ENCODE results near the gene NME4.
"Not testable (repeated sequence)": the region's sequence is repeated elsewhere in the genome, so short reads cannot be mapped to it uniquely, and the experiment has no call there.

NME4 gene

GRCh38 chr16:377419-377951 is 19.5 kb upstream of the NME4 start:
- DNase-seq (ENCODE audit: low read depth) = no peak

- not testable (repeated sequence) for DNase-seq (ENCODE audit: low read depth)
These were observed 18.7 kb upstream of the NME4 start for GRCh38 chr16:378113-378820.

- DNase-seq (ENCODE audit: low read depth) = no peak
These were observed 18.2 kb upstream of the NME4 start for GRCh38 chr16:378821-379182.

GRCh38 chr16:379183-379960 is 17.6 kb upstream of the NME4 start:
- DNase-seq (ENCODE audit: low read depth) = no peak

- DNase-seq (ENCODE audit: low read depth) = no peak
These were observed 16.8 kb upstream of the NME4 start for GRCh38 chr16:379961-380761.

GRCh38 chr16:380762-381011 is 16.3 kb upstream of the NME4 start:
- DNase-seq (ENCODE audit: low read depth) = no peak

- no peak for DNase-seq (ENCODE audit: low read depth)
These were observed 15.8 kb upstream of the NME4 start for GRCh38 chr16:381012-381788.

GRCh38 chr16:381789-382717 is 14.9 kb upstream of the NME4 start, which contains the start of gene PGAP6:
PGAP6 (minus strand) TSS chr16:381978; CDS start chr16:381821, 157 bp downstream.
- DNase-seq (ENCODE audit: low read depth) = no peak

GRCh38 chr16:383326-384051 is 13.5 kb upstream of the NME4 start:
- DNase-seq (ENCODE audit: low read depth) = no peak

GRCh38 chr16:386641-387156 is 10.3 kb upstream of the NME4 start:
- DNase-seq (ENCODE audit: low read depth) = no peak

- DNase-seq (ENCODE audit: low read depth) = not testable (repeated sequence)
These were observed 9.0 kb upstream of the NME4 start for GRCh38 chr16:387761-388666.

GRCh38 chr16:389352-389751 is 7.6 kb upstream of the NME4 start:
- no peak for DNase-seq (ENCODE audit: low read depth)

- DNase-seq (ENCODE audit: low read depth) = peak; percentile 33
These were observed 5.1 kb upstream of the NME4 start for GRCh38 chr16:391885-392335.

GRCh38 chr16:392450-393030 is 4.5 kb upstream of the NME4 start:
- no peak for DNase-seq (ENCODE audit: low read depth)

- DNase-seq (ENCODE audit: low read depth) = no peak
These were observed 800 bp upstream of the NME4 start for GRCh38 chr16:396199-396598.

GRCh38 chr16:396605-397004 is 394 bp upstream of the NME4 start:
- DNase-seq (ENCODE audit: low read depth) = peak; percentile 23

- DNase-seq (ENCODE audit: low read depth) = no peak
These were observed 835 bp downstream of the NME4 start for GRCh38 chr16:397736-398332.
